HG03469 (cell line): ENCODE measurements around the gene KLK10.
"Not testable (repeated sequence)": the region's sequence is repeated elsewhere in the genome, so short reads cannot be mapped to it uniquely, and the experiment has no call there.

Experiments
- ATAC-seq: cut with Tn5 transposase; IDR thresholded peaks from one replicate; pipeline ENCODE4 v1.9.1; 2021; ENCODE audit warnings: mild to moderate bottlenecking, moderate library complexity, moderate number of reproducible peaks; ENCODE audit not compliant: unreplicated experiment

The KLK10 gene

GRCh38 chr19:50972795-50973376, 46.6 kb downstream of the KLK10 start:
- ATAC-seq, result no peak

GRCh38 chr19:50969810-50970209, 49.7 kb downstream of the KLK10 start:
- ATAC-seq, result not testable (repeated sequence)

- ATAC-seq, result no peak
Observed at GRCh38 chr19:50969413-50969760, 50.1 kb downstream of the KLK10 start, which contains the start of gene KLK6. TSS of gene KLK6 (minus strand) at chr19:50969591. CDS start at chr19:50968104, 1,487 bp downstream.

GRCh38 chr19:50968716-50969412, 50.6 kb downstream of the KLK10 start:
- no peak for ATAC-seq

GRCh38 chr19:50967929-50968715, 51.4 kb downstream of the KLK10 start:
- ATAC-seq, result no peak

GRCh38 chr19:50964266-50964665, 55.2 kb downstream of the KLK10 start:
- ATAC-seq, result no peak

GRCh38 chr19:50963381-50963780, 56.1 kb downstream of the KLK10 start:
- ATAC-seq, result no peak
